Glutamatergic neuron (in vitro differentiated cells): ENCODE measurements around the gene SLC30A3. TPM values are rescaled to one million over a fixed set of nuclear protein-coding genes. Genes with fewer than 3 reads are reported as not detected.

ENCODE experiments used
- DNase-seq: peaks from one replicate; pipeline ENCODE4 v3.0.0; 2022
- H3K27ac Mint-ChIP-seq: one replicate; pipeline ENCODE4 v1.8.0; 2020; ENCODE audit warnings: mild to moderate bottlenecking, mixed read lengths, inconsistent platforms; ENCODE audit not compliant: unreplicated experiment
- H3K27me3 Mint-ChIP-seq: one replicate; pipeline ENCODE4 v1.8.0; 2020; ENCODE audit warnings: mild to moderate bottlenecking, moderate library complexity, mixed read lengths, inconsistent platforms; ENCODE audit not compliant: unreplicated experiment
- H3K36me3 Mint-ChIP-seq: one replicate; pipeline ENCODE4 v1.8.0; 2020; ENCODE audit warnings: mild to moderate bottlenecking, mixed read lengths, inconsistent platforms; ENCODE audit not compliant: unreplicated experiment
- H3K4me1 Mint-ChIP-seq: one replicate; pipeline ENCODE4 v1.8.0; 2020; ENCODE audit warnings: mild to moderate bottlenecking, low read depth, mixed read lengths, inconsistent platforms; ENCODE audit not compliant: unreplicated experiment
- H3K4me3 Mint-ChIP-seq: one replicate; pipeline ENCODE4 v1.8.0; 2020; ENCODE audit warnings: mild to moderate bottlenecking, mixed read lengths, inconsistent platforms; ENCODE audit not compliant: unreplicated experiment
- H3K9me3 Mint-ChIP-seq: one replicate; pipeline ENCODE4 v1.8.0; 2020; ENCODE audit warnings: mild to moderate bottlenecking, moderate library complexity, mixed read lengths, inconsistent platforms; ENCODE audit not compliant: unreplicated experiment
- CTCF ChIP-seq: fragments of 200-600 bp; sonication (generic); IDR thresholded peaks from one replicate; pipeline ENCODE4 v1.5.0; 2021; ENCODE audit not compliant: partially characterized antibody, unreplicated experiment
- total RNA-seq: library from RNA; stranded (reverse); fragmentation: NEBNext Ultra II Directional; extraction: Animal tissue kit (Norgen Biotek cat#: 25700); gene quantifications from one replicate; pipeline ENCODE4 v1.2.1, GENCODE V29; 2021; ENCODE audit not compliant: unreplicated experiment

The SLC30A3 gene
- total RNA-seq, 1 donor from 2014 or later: 1.3 TPM

- no peak overlapping the region for H3K4me3 Mint-ChIP-seq
- peaks cover 9% of the 10 kb centered on the region for H3K36me3 Mint-ChIP-seq
- TF ChIP-seq CTCF: no peak
- no peak overlapping the region for H3K27ac Mint-ChIP-seq
- H3K4me1 Mint-ChIP-seq: peaks cover 2% of the 10 kb centered on the region
- H3K27me3 Mint-ChIP-seq: peaks cover 13% of the 10 kb centered on the region
- peaks cover 2% of the 10 kb centered on the region for H3K9me3 Mint-ChIP-seq
- DNase-seq: peak; percentile 57
Measured at GRCh38 chr2:27307545-27308358, 44.9 kb upstream of the SLC30A3 start.

GRCh38 chr2:27307287-27307544 is 44.4 kb upstream of the SLC30A3 start:
- Mint-ChIP-seq H3K36me3 (peaks cover 9% of the 10 kb centered on the region), H3K9me3 (peaks cover 2% of the 10 kb centered on the region), H3K4me3 (no peak overlapping the region), H3K4me1 (peaks cover 2% of the 10 kb centered on the region), H3K27me3 (peaks cover 13% of the 10 kb centered on the region), H3K27ac (no peak overlapping the region)
- DNase-seq: no peak
- TF ChIP-seq CTCF: no peak

GRCh38 chr2:27306573-27307286 is 43.9 kb upstream of the SLC30A3 start:
- Mint-ChIP-seq H3K36me3 (peaks cover 9% of the 10 kb centered on the region), H3K27me3 (peaks cover 13% of the 10 kb centered on the region), H3K9me3 (peaks cover 2% of the 10 kb centered on the region), H3K4me3 (no peak overlapping the region), H3K27ac (no peak overlapping the region), H3K4me1 (peaks cover 2% of the 10 kb centered on the region)
- no peak for TF ChIP-seq CTCF
- peak; percentile 42 for DNase-seq

GRCh38 chr2:27306136-27306535 is 43.3 kb upstream of the SLC30A3 start:
- Mint-ChIP-seq H3K4me1 (peaks cover 2% of the 10 kb centered on the region), H3K9me3 (peaks cover 2% of the 10 kb centered on the region), H3K36me3 (peaks cover 5% of the 10 kb centered on the region), H3K27me3 (peaks cover 13% of the 10 kb centered on the region), H3K4me3 (no peak overlapping the region), H3K27ac (no peak overlapping the region)
- no peak for DNase-seq
- TF ChIP-seq CTCF: no peak

GRCh38 chr2:27305516-27305915 is 42.7 kb upstream of the SLC30A3 start:
- no peak for TF ChIP-seq CTCF
- no peak for DNase-seq
- Mint-ChIP-seq H3K36me3 (peaks cover 4% of the 10 kb centered on the region), H3K4me1 (peaks cover 2% of the 10 kb centered on the region), H3K9me3 (peaks cover 2% of the 10 kb centered on the region), H3K27me3 (peaks cover 13% of the 10 kb centered on the region), H3K4me3 (no peak overlapping the region), H3K27ac (no peak overlapping the region)
